GM21786 (cell line): ENCODE results near the gene CCNO.

ENCODE experiments used
- ATAC-seq: cut with Tn5 transposase; IDR thresholded peaks from one replicate; pipeline ENCODE4 v1.9.1; 2021; ENCODE audit not compliant: unreplicated experiment

Gene CCNO

GRCh38 chr5:55222985-55223811, 10.2 kb downstream of the CCNO start:
- no peak for ATAC-seq

DNA sequence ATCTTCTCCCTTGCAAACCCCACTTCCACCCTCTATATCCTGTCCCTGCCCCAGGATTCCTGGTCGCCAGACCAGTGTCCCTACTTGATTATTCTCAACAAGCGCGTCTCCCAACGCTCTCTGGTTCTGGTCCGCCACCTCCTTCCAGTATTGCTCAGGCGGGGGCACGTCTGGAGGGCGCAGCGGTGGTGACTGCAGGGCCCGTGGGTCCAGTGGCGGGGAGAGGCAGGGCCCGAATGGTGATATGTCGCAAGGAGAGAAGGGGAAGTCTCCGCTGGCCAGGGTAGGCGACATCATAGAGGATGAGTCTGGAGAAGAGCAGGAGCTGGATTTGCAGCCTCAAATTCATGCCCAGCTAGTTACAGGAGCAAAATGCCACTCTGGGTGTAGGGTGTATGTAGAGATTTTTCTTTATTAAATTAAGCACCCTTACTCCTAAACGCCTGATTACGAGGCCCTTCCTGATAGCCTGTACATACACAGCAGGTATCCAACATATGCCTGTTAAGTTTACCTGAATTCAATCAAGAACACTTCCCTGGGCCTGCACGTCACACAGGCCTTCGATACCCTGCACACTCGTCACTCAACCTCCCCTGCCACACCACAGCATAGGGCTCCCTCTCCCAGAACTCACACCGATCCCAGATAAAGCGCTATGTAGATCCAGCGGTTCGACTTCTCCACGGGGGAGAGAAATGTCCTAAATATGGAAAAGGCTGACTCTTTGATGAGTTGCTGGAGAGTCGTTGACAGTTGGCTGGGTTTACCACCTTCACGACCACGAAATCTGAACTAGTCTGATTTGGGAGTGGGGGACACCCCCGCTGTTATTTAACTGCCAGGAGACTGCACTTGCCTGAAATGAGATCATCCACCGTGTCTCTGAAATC, 11.1 kb downstream of the CCNO start:
- ATAC-seq = no peak

GRCh38 chr5:55220433-55221185, 12.8 kb downstream of the CCNO start:
- no peak for ATAC-seq

GRCh38 chr5:55219770-55220169, 13.6 kb downstream of the CCNO start:
- no peak for ATAC-seq

- ATAC-seq = no peak
Measured at GRCh38 chr5:55218967-55219366, 14.4 kb downstream of the CCNO start.

- ATAC-seq = no peak
Measured at GRCh38 chr5:55211184-55211874, 22.1 kb downstream of the CCNO start.

DNA sequence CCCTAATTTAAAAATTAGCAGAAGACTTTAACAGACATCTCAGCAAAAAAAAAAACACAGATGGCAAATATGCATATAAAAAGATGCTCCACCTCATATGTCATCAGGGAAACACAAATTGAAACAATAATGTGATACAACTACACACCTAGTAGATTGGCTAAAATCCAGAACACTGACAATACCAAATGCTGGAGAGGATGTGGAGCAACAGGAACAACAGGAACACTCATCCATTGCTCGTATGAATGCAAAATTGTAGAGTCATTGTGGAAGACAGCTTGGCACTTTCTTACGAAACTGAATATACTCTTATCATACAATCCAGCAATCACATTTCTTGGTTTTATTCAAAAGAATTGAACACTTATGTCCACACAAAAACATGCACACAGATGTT, 28.4 kb downstream of the CCNO start:
- ATAC-seq = no peak

DNA sequence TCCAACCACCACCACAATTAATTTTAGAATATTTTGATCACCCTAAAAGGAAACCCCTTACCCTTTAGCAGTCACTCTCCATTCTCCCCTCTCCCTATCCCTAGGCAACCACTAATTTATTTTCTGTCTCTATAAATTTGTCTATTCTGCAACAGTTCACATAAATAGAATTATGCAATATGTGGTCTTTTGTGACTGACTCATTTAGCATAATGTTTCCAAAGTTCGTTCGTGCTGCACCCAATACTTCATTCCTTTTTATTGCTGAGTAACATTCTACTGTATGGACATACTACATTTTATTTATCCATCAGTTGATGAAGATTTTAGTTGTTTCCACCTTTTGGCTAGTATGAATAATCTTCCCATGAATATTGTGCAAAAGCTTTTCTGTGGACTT, 42.2 kb downstream of the CCNO start:
- ATAC-seq = no peak

DNA sequence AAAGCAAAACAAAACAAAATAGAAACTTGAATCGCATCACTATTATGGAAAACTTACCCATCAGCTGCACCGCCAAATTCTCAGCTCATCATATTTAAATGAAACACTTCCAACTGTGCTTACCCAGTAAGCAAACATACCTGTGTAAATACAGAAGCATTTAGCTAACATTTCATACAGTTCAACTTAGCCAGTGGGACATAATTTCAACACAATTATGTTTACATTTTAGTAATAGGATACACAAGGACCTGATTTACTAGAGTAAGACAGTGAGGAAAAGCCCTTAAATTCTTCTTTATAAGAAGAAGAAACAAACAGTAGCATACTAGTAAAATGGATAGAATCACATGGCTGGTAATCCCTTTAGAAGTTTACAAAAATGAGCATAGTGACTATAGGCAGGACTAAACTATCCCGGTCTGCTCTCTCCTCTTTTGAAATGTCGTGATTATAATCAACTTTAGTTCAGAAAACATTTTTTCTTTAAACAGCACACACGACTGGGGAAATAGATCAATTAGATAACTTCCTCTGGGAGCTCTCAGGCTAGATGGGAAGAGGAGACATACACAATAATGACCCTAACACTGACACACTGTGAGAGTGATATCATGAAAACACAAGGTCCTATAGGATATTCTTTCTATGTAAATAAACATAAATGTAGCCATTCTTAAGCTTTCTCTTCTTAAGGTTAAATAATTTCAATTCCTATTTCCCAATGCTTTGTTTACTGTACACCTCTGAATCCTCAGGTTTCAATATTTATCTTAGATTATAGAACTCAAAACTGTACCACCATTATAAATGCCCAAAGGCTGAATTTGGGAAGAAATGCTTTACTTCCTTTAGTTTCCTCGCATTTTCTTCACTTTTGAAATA, 44.5 kb downstream of the CCNO start:
- ATAC-seq = no peak

GRCh38 chr5:55187370-55187769, 46.0 kb downstream of the CCNO start:
- ATAC-seq = no peak
